NCI-H1048 (cell line): Measurements from ENCODE around the gene SRPK2.

Experiments used
- DNase-seq: peaks from one replicate; lab custom pipeline; 2025; lab: John Stamatoyannopoulos, UW

Gene SRPK2

GRCh38 chr7:105189859-105190492, 198.7 kb downstream of the SRPK2 start:
- DNase-seq, result no peak

- DNase-seq, result no peak
Observed at GRCh38 chr7:105188201-105188600, 200.5 kb downstream of the SRPK2 start.

- DNase-seq, result no peak
Observed at GRCh38 chr7:105187302-105188169, 201.2 kb downstream of the SRPK2 start.

GRCh38 chr7:105185290-105186010, 203.3 kb downstream of the SRPK2 start:
- DNase-seq, result no peak

- DNase-seq, result no peak
Observed at GRCh38 chr7:105180002-105180401, 208.7 kb downstream of the SRPK2 start.

GRCh38 chr7:105178928-105179541, 209.7 kb downstream of the SRPK2 start:
- no peak for DNase-seq

GRCh38 chr7:105178177-105178576, 210.5 kb downstream of the SRPK2 start:
- DNase-seq, result no peak

GRCh38 chr7:105177026-105177425, 211.7 kb downstream of the SRPK2 start:
- DNase-seq, result no peak

- DNase-seq, result no peak
Observed at GRCh38 chr7:105173586-105173985, 215.1 kb downstream of the SRPK2 start.

- no peak for DNase-seq
Observed at GRCh38 chr7:105164751-105165150, 224.0 kb downstream of the SRPK2 start.

- DNase-seq, result no peak
Observed at GRCh38 chr7:105163718-105164117, 225.0 kb downstream of the SRPK2 start.

GRCh38 chr7:105161366-105161765, 227.4 kb downstream of the SRPK2 start:
- DNase-seq, result no peak

- DNase-seq, result no peak
Observed at GRCh38 chr7:105157278-105157677, 231.4 kb downstream of the SRPK2 start.

- no peak for DNase-seq
Observed at GRCh38 chr7:105156731-105157130, 232.0 kb downstream of the SRPK2 start.

GRCh38 chr7:105154084-105154483, 234.6 kb downstream of the SRPK2 start:
- DNase-seq, result no peak

- no peak for DNase-seq
Observed at GRCh38 chr7:105153531-105153930, 235.2 kb downstream of the SRPK2 start.

GRCh38 chr7:105151152-105151551, 237.6 kb downstream of the SRPK2 start:
- no peak for DNase-seq

GRCh38 chr7:105149827-105150226, 238.9 kb downstream of the SRPK2 start:
- DNase-seq, result no peak

- DNase-seq, result no peak
Observed at GRCh38 chr7:105141068-105141467, 247.7 kb downstream of the SRPK2 start.

- no peak for DNase-seq
Observed at GRCh38 chr7:105139381-105139780, 249.3 kb downstream of the SRPK2 start.

GRCh38 chr7:105137898-105138297, 250.8 kb downstream of the SRPK2 start:
- no peak for DNase-seq

- DNase-seq, result no peak
Observed at GRCh38 chr7:105136221-105136620, 252.5 kb downstream of the SRPK2 start.
